HepG2 (cell line): ENCODE results near the gene POMGNT2. TPM values are rescaled to one million over a fixed set of nuclear protein-coding genes. Genes with fewer than 3 reads are reported as not detected.

Experiments
- ATAC-seq: fragments of 200-7000 bp; cut with Tn5 transposase; 3 replicates; pipeline ENCODE4 v1.9.1; 2020; ENCODE audit warnings: mild to moderate bottlenecking, moderate library complexity
- BruUV-seq: library from RNA; stranded (reverse); fragments of 400-500 nt; replicated peaks from 2 replicates; lab custom pipeline; 2021; lab: Mats Ljungman, UMichigan
- CTCF ChIA-PET: fragments of 300-600 bp; formaldehyde crosslinking; extraction: SDS; loops from one replicate; lab custom pipeline; 2021; ENCODE audit warnings: low total read pairs, inconsistent platforms, low intra/inter-chr PET ratio; lab: Yijun Ruan, JAX
- POLR2A ChIA-PET: fragments of 350-600 bp; sonication (Branson Sonifier 250); formaldehyde crosslinking; loops from one replicate; lab custom pipeline; 2020; ENCODE audit warnings: antibody characterized with exemption, inconsistent platforms; lab: Yijun Ruan, JAX
- DNase-seq: peaks from one replicate; pipeline ENCODE4 v3.0.0-alpha.2; 2015; ENCODE audit warnings: low spot score
- FAIRE-seq: peaks from 3 replicates; lab custom pipeline; 2011; peaks lifted over from hg19 to GRCh38; lab: Jason Lieb, UNC
- H2AFZ ChIP-seq: one replicate; pipeline ENCODE4 v1.6.1; 2011; ENCODE audit warnings: low read length, inconsistent platforms
- H3K27ac ChIP-seq: fragments of 300-600 bp; 3 replicates; pipeline ENCODE4 v1.8.0; 2011; ENCODE audit warnings: mixed run types, mild to moderate bottlenecking, mixed read lengths, low read length, inconsistent platforms; ENCODE audit not compliant: insufficient read depth; ENCODE audit errors: extremely low read length
- H3K27me3 ChIP-seq, 2 experiments: fragments of 200-600 bp in 1 of 2; 2 replicates in 1 of 2; 3 replicates in 1 of 2; pipeline versions ENCODE4 v1.6.0 to v1.8.0; 2011; ENCODE audit warnings: low read length in 2 of 2, mild to moderate bottlenecking in 2 of 2, moderate library complexity in 2 of 2, inconsistent platforms in 1 of 2; ENCODE audit not compliant: insufficient read depth in 2 of 2, control insufficient read depth in 1 of 2
- H3K36me3 ChIP-seq, 2 experiments: fragments of 200-600 bp in 1 of 2; replicated peaks in 1 of 2; 2 replicates in 1 of 2; 3 replicates in 1 of 2; pipeline versions ENCODE4 v1.5.1 to v1.8.0; 2011; ENCODE audit warnings: low read length in 2 of 2, inconsistent platforms in 1 of 2; ENCODE audit not compliant: insufficient read depth in 2 of 2, control insufficient read depth in 1 of 2
- H3K4me1 ChIP-seq: 2 replicates; pipeline ENCODE4 v1.5.1; 2012; ENCODE audit warnings: low read length, inconsistent platforms; ENCODE audit not compliant: insufficient read depth
- H3K4me2 ChIP-seq: 2 replicates; pipeline ENCODE4 v1.6.0; 2011; ENCODE audit warnings: low read depth, low read length, inconsistent platforms
- H3K4me3 ChIP-seq, 3 experiments: fragments of 200-600 bp in 1 of 3; sonication (generic), shearing (Covaris generic) in 1 of 3; replicated peaks in 1 of 3; 2 replicates each; pipeline ENCODE4 v1.5.1; 2011 to 2016; ENCODE audit warnings: low read length in 3 of 3, inconsistent platforms in 2 of 3, low read depth in 2 of 3, mild to moderate bottlenecking in 2 of 3, control low read depth in 1 of 3, mixed read lengths in 1 of 3; ENCODE audit not compliant: insufficient read depth in 1 of 3
- H3K79me2 ChIP-seq: one replicate; pipeline ENCODE4 v1.6.1; 2011; ENCODE audit warnings: low read length, inconsistent platforms; ENCODE audit not compliant: insufficient read depth
- H3K9ac ChIP-seq: 2 replicates; pipeline ENCODE4 v1.6.0; 2011; ENCODE audit warnings: mild to moderate bottlenecking, low read depth, low read length, inconsistent platforms; ENCODE audit not compliant: insufficient read depth
- H3K9me3 ChIP-seq: 2 replicates; pipeline ENCODE4 v1.5.1; 2012; ENCODE audit warnings: mild to moderate bottlenecking, low read length
- H4K20me1 ChIP-seq: 2 replicates; pipeline ENCODE4 v1.6.0; 2011; ENCODE audit warnings: inconsistent platforms, mild to moderate bottlenecking, low read length, moderate library complexity; ENCODE audit not compliant: insufficient read depth
- ARHGAP35 ChIP-seq: sonication (generic); formaldehyde crosslinking; IDR thresholded peaks from 2 replicates; pipeline ENCODE4 v1.9.0; 2022; ENCODE audit warnings: mild to moderate bottlenecking, inconsistent platforms, moderate library complexity, missing genetic modification reagents, borderline replicate concordance
- ETV5 ChIP-seq: IDR thresholded peaks from 2 replicates; pipeline ENCODE4 v1.6.1; 2018; ENCODE audit warnings: missing biosample characterization, missing genetic modification reagents, inconsistent platforms, borderline replicate concordance
- HES4 ChIP-seq: sonication (generic); formaldehyde crosslinking; IDR thresholded peaks from 2 replicates; pipeline ENCODE4 v1.9.0; 2021; ENCODE audit warnings: mild to moderate bottlenecking, missing genetic modification reagents, borderline replicate concordance
- KLF9 ChIP-seq: IDR thresholded peaks from 2 replicates; pipeline ENCODE4 v1.6.1; 2016; ENCODE audit warnings: low read depth
- NFE2L2 ChIP-seq: fragments of 150-350 bp; IDR thresholded peaks from 2 replicates; pipeline ENCODE4 v1.6.1; 2014; ENCODE audit warnings: low read length
- NFIB ChIP-seq: sonication (generic); formaldehyde crosslinking; IDR thresholded peaks from 2 replicates; pipeline ENCODE4 v1.9.0; 2021; ENCODE audit warnings: missing genetic modification reagents, mild to moderate bottlenecking, borderline replicate concordance
- RELA ChIP-seq: sonication (generic); formaldehyde crosslinking; IDR thresholded peaks from 2 replicates; pipeline ENCODE4 v1.4.0; 2020; ENCODE audit warnings: missing genetic modification reagents
- SMAD1 ChIP-seq: sonication (generic); formaldehyde crosslinking; IDR thresholded peaks from 2 replicates; pipeline ENCODE4 v1.4.0; 2020; ENCODE audit warnings: missing genetic modification reagents, low read depth, mild to moderate bottlenecking, borderline replicate concordance
- SRF ChIP-seq: IDR thresholded peaks from 2 replicates; pipeline ENCODE4 v1.6.1; 2011; ENCODE audit warnings: mild to moderate bottlenecking, low read depth, low read length, moderate library complexity
- XRCC5 ChIP-seq: fragments of 200-400 bp; formaldehyde crosslinking; optimal IDR thresholded peaks from 2 replicates; pipeline ENCODE3; 2017; ENCODE audit warnings: mild to moderate bottlenecking, low read length
- YEATS4 ChIP-seq: sonication (generic); formaldehyde crosslinking; IDR thresholded peaks from 2 replicates; pipeline ENCODE4 v1.4.0; 2020; ENCODE audit warnings: missing genetic modification reagents, borderline replicate concordance
- ZKSCAN8 ChIP-seq: IDR thresholded peaks from 2 replicates; pipeline ENCODE4 v1.6.1; 2016; ENCODE audit warnings: borderline replicate concordance, missing genetic modification reagents, missing compliant biosample characterization
- ZNF264 ChIP-seq: sonication (generic); formaldehyde crosslinking; IDR thresholded peaks from 2 replicates; pipeline ENCODE4 v1.4.0; 2020; ENCODE audit warnings: missing genetic modification reagents
- ZNF329 ChIP-seq: sonication (generic); formaldehyde crosslinking; IDR thresholded peaks from 2 replicates; pipeline ENCODE4 v1.9.0; 2021; ENCODE audit warnings: low read depth, mild to moderate bottlenecking, missing genetic modification reagents
- WGBS: methylation state at CpG from one replicate; pipeline ENCODE4 v1.1.6; 2017; ENCODE audit warnings: low lambda C conversion rate; 5-methylcytosine and 5-hydroxymethylcytosine counted together
- in situ Hi-C: cut with HindIII; loops from 2 replicates; pipeline ENCODE4 v1.10.0; 2017; ENCODE audit warnings: low pct_unique_long_range_greater_than_20kb; ENCODE audit not compliant: extremely low pct_ligation_motif_present
- intact Hi-C: fragments of 100-400 bp; cut with micrococcal nuclease; formaldehyde crosslinking; loops from one replicate; pipeline ENCODE4 v1.10.0; 2022; ENCODE audit not compliant: unreplicated experiment
- polyA plus RNA-seq, 8 experiments: library from polyadenylated mRNA; depleted of rRNA in 3 of 8; stranded (reverse) in 7 of 8; unstranded in 1 of 8; fragments of >200 nt; fragmentation: Illumina TruSeq in 4 of 8; extraction: Trizol in 4 of 8; gene quantifications; 2 replicates each; pipeline versions ENCODE4 v1.2.1 to v1.2.3, GENCODE V29; 2011 to 2016; ENCODE audit warnings: low read depth in 4 of 8, missing spikeins in 1 of 8, mixed read lengths in 1 of 8; ENCODE audit not compliant: insufficient read depth in 1 of 8
- total RNA-seq, 5 experiments: library from RNA; depleted of rRNA; stranded (reverse); fragments of >200 nt; fragmentation: Illumina TruSeq; extraction: Trizol; gene quantifications; 2 replicates each; pipeline ENCODE4 v1.2.3, GENCODE V29; 2016; ENCODE audit warnings: low read depth in 1 of 5
- TF ChIP-seq, protein P1 (sequence below): sonication (generic); formaldehyde crosslinking; IDR thresholded peaks from 2 replicates; pipeline ENCODE4 v1.5.0; 2020; ENCODE audit warnings: mild to moderate bottlenecking, missing genetic modification reagents, moderate library complexity
- TF ChIP-seq, protein P2 (sequence below): sonication (generic); formaldehyde crosslinking; IDR thresholded peaks from 2 replicates; pipeline ENCODE4 v1.9.0; 2021; ENCODE audit warnings: missing genetic modification reagents, mild to moderate bottlenecking, borderline replicate concordance

POMGNT2 gene
- total and polyA plus RNA-seq, 2 of the 13 experiments (the other 11 are each of a cell fraction or from before 2014, with no cell fraction given): 10.5 to 12.4 TPM

DNA sequence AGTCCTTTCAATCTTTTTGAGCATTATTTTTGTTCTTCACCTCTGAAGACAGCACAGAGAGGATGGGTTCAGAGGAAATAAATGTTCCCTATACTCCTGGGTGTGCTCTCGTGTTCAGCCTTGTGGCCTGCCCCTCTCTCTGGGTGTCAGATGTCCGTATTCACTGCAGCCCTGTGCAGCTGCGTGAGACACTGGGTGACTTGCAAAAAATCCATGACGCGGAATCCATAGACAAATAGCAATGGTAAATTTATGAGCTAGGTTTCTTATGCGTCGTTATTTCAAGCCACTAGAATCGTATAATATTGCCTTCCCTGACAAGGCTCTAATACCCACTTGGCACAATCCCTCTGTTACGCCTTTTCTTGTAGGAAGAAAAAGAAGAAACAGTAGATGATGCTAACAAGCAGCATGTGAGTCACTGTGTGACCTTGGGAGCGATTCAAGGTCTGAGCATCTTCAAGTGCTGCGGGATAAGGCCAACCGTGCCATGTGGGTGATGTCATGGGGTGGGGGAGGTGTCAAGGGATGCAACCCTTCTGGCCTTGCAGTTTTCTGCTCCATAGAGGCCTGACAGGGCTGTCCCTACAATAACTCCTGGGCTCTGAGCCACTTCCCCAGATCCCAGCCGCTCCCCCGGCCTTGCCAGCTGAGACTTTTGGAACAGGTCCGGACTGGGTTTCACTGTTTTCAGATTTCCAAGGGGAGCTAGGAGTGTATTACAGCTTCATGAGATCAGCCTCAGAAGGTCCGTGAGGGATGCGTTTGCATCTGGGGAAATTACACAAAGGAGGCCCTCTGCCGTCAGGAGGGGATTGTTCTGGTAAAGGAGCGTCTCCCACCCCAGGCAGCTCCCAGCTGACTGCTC is 47.6 kb upstream of the POMGNT2 start:
- no peak overlapping the region for H2AFZ ChIP-seq
- no peak overlapping the region for H3K4me3 ChIP-seq
- peaks cover 5% of the 10 kb centered on the region for H3K4me1 ChIP-seq
- no peaks in the 10 kb centered on the region for H3K36me3 ChIP-seq
- WGBS: 44% methylated on average over 18 of the region's 19 CpGs
- TF ChIP-seq NFE2L2: peak; percentile 52; the same call in 1 of the 2 replicates
- TF ChIP-seq, protein P1, sequence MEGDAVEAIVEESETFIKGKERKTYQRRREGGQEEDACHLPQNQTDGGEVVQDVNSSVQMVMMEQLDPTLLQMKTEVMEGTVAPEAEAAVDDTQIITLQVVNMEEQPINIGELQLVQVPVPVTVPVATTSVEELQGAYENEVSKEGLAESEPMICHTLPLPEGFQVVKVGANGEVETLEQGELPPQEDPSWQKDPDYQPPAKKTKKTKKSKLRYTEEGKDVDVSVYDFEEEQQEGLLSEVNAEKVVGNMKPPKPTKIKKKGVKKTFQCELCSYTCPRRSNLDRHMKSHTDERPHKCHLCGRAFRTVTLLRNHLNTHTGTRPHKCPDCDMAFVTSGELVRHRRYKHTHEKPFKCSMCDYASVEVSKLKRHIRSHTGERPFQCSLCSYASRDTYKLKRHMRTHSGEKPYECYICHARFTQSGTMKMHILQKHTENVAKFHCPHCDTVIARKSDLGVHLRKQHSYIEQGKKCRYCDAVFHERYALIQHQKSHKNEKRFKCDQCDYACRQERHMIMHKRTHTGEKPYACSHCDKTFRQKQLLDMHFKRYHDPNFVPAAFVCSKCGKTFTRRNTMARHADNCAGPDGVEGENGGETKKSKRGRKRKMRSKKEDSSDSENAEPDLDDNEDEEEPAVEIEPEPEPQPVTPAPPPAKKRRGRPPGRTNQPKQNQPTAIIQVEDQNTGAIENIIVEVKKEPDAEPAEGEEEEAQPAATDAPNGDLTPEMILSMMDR (CRISPR knock-in tag): 0 out of 2 replicates have a peak, but pooled peaks have one; percentile 22
- TF ChIP-seq SRF: no peak
- no peak overlapping the region for H3K27ac ChIP-seq
- H3K4me2 ChIP-seq: no peak overlapping the region
- FAIRE-seq: no peak
- no TSS peak for BruUV-seq
- ChIA-PET CTCF (no interaction called here), POLR2A (no interaction called here)
- no peaks in the 10 kb centered on the region for H4K20me1 ChIP-seq
- DNase-seq: no peak
- no peak overlapping the region for H3K9ac ChIP-seq
- in situ Hi-C loops (no loop called here), intact Hi-C loops (no loop called here)
- ATAC-seq: no peak; the same call in 2 of the 3 replicates
- H3K27me3 ChIP-seq: peaks cover 0 to 29% of the 10 kb centered on the region in 2 experiments; a peak in 2 of 5 replicates
- H3K9me3 ChIP-seq: no peaks in the 10 kb centered on the region
- no peaks in the 10 kb centered on the region for H3K79me2 ChIP-seq

DNA sequence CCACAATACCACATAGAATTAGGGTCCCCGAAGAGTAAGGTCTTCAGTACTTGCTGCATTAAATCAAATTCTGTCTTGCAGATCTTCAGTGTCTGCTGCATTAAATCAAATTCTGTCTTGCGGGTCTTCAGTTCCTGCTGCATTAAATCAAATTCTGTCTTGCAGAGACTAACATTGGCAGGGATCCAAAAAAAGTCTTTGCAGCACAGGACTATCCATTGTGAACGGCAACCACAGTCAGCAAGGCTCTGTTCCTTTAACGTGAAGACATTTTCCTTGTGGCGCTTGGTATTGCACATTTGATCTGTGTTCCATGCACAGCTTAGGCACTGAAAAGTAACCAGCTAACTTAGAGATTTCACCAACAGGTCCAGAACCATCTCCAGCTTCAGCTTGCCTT is 46.8 kb upstream of the POMGNT2 start:
- Histone ChIP-seq H3K79me2 (no peaks in the 10 kb centered on the region), H2AFZ (no peak overlapping the region), H3K4me2 (no peak overlapping the region), H3K9me3 (no peaks in the 10 kb centered on the region), H3K4me1 (peaks cover 13% of the 10 kb centered on the region), H3K36me3 (no peaks in the 10 kb centered on the region), H3K9ac (no peak overlapping the region), H3K27me3 (peaks cover 0 to 29% of the 10 kb centered on the region in 2 experiments; a peak in 2 of 5 replicates), H4K20me1 (no peaks in the 10 kb centered on the region), H3K4me3 (no peak overlapping the region), H3K27ac (no peak overlapping the region)
- CTCF ChIA-PET: no interaction called here
- no TSS peak for BruUV-seq
- 34% methylated on average over 5 of the region's 5 CpGs for WGBS
- in situ Hi-C loops: no loop called here
- POLR2A ChIA-PET: no interaction called here
- DNase-seq (no peak), FAIRE-seq (no peak), ATAC-seq (no peak)
- intact Hi-C loops: no loop called here
- no peak for TF ChIP-seq HES4 (CRISPR knock-in tag)
- TF ChIP-seq SMAD1 (CRISPR knock-in tag): no peak
- TF ChIP-seq ARHGAP35 (CRISPR knock-in tag): no peak
- no peak for TF ChIP-seq NFIB (CRISPR knock-in tag)
- no peak for TF ChIP-seq XRCC5
- TF ChIP-seq RELA (CRISPR knock-in tag): no peak
- TF ChIP-seq ETV5 (CRISPR knock-in tag): no peak
- TF ChIP-seq, protein P2, sequence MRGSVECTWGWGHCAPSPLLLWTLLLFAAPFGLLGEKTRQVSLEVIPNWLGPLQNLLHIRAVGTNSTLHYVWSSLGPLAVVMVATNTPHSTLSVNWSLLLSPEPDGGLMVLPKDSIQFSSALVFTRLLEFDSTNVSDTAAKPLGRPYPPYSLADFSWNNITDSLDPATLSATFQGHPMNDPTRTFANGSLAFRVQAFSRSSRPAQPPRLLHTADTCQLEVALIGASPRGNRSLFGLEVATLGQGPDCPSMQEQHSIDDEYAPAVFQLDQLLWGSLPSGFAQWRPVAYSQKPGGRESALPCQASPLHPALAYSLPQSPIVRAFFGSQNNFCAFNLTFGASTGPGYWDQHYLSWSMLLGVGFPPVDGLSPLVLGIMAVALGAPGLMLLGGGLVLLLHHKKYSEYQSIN (CRISPR knock-in tag): no peak
- TF ChIP-seq KLF9 (CRISPR knock-in tag): no peak
- no peak for TF ChIP-seq YEATS4 (CRISPR knock-in tag)
- TF ChIP-seq ZNF264: no peak
- no peak for TF ChIP-seq ZKSCAN8 (CRISPR knock-in tag)
- no peak for TF ChIP-seq ZNF329 (CRISPR knock-in tag)
